Prostate gland (tissue), 2 donors: Measurements from ENCODE around the gene CCNJL.

Experiments
- CTCF ChIP-seq, 4 experiments: fragments of 200-600 bp in 2 of 4; fragments of 450-650 bp in 2 of 4; sonication (generic) in 2 of 4; IDR thresholded peaks; 1 replicate in 3 of 4; 2 replicates in 1 of 4; pipeline ENCODE4 v1.5.1; 2016 to 2019; ENCODE audit warnings: antibody characterized with exemption in 4 of 4, mild to moderate bottlenecking in 2 of 4, moderate library complexity in 2 of 4
- POLR2AphosphoS5 ChIP-seq: sonication (generic); formaldehyde crosslinking; IDR thresholded peaks from one replicate; pipeline ENCODE4 v1.6.1; 2017; ENCODE audit warnings: antibody characterized with exemption

GRCh38 chr5:160271836-160272235 lies 40.5 kb downstream of the CCNJL start:
- TF ChIP-seq CTCF (IDR thresholded peaks at IDR 0.05) (no peak), POLR2AphosphoS5 (no peak)
